ENCODE measurements around the gene IFNA5. TPM values are rescaled to one million over a fixed set of nuclear protein-coding genes. Genes with fewer than 3 reads are reported as not detected.

Gene IFNA5
- total and polyA plus RNA-seq, 2 of the 13 experiments (the other 11 are each of a cell fraction or from before 2014, with no cell fraction given) = not detected

- TF ChIP-seq SNAPC4 (CRISPR knock-in tag; IDR thresholded peaks at IDR 0.05) = no peak
- TF ChIP-seq SOX13 (IDR thresholded peaks at IDR 0.05) = no peak
- TF ChIP-seq SOX13 (CRISPR knock-in tag; conservative IDR thresholded peaks at IDR 0.05 in 1 of 2, IDR thresholded peaks at IDR 0.05 in 1 of 2) = no peak
- TF ChIP-seq NFIB (CRISPR knock-in tag; IDR thresholded peaks at IDR 0.05; ENCODE audit: borderline replicate concordance) = no peak
- no peak for TF ChIP-seq REPIN1 (CRISPR knock-in tag; IDR thresholded peaks at IDR 0.05; ENCODE audit: borderline replicate concordance, low read depth)
- no peak for TF ChIP-seq ZNF841 (CRISPR knock-in tag; IDR thresholded peaks at IDR 0.05; ENCODE audit: borderline replicate concordance)
- no peak for TF ChIP-seq ZNF672 (CRISPR knock-in tag; IDR thresholded peaks at IDR 0.05)
- TF ChIP-seq PPARG (CRISPR knock-in tag; conservative IDR thresholded peaks at IDR 0.05) = no peak
- peak; percentile 75 for TF ChIP-seq JUN (CRISPR knock-in tag; IDR thresholded peaks at IDR 0.05)
- no peak for TF ChIP-seq HNRNPH1 (optimal IDR thresholded peaks at IDR 0.05; ENCODE audit: low read depth, low read length)
- peak; percentile 72; the same call in 1 of the 2 replicates for TF ChIP-seq ZSCAN21 (CRISPR knock-in tag; IDR thresholded peaks at IDR 0.05; ENCODE audit: borderline replicate concordance)
- TF ChIP-seq PRDM10 (CRISPR knock-in tag; IDR thresholded peaks at IDR 0.05; ENCODE audit: low read depth) = no peak
- TF ChIP-seq KMT2B (CRISPR knock-in tag; IDR thresholded peaks at IDR 0.05) = peak; percentile 80; the same call in 1 of the 2 replicates
- TF ChIP-seq ZBTB46 (CRISPR knock-in tag; IDR thresholded peaks at IDR 0.05; ENCODE audit: borderline replicate concordance) = no peak
- no peak for TF ChIP-seq FOXK1 (CRISPR knock-in tag; IDR thresholded peaks at IDR 0.05; ENCODE audit: borderline replicate concordance, low read depth)
- peak; percentile 34; the same call in 1 of the 2 replicates for TF ChIP-seq ZNF343 (CRISPR knock-in tag; IDR thresholded peaks at IDR 0.05)
Observed at GRCh38 chr9:21334701-21335632, 29.9 kb upstream of the IFNA5 start, which contains the start of gene KLHL9 (continued).

All from HepG2 (cell line).